Stomach (tissue), 9 donors: ENCODE measurements around the gene RALY. TPM values are rescaled to one million over a fixed set of nuclear protein-coding genes. Genes with fewer than 3 reads are reported as not detected.

Experiments
- DNase-seq, 2 donors: peaks; one replicate each; pipeline versions ENCODE4 v3.0.0 to v3.0.0-alpha.2; 2013 to 2019
- H3K27ac ChIP-seq, 5 donors: fragments of 200-600 bp in 4 of 5; sonication (generic) in 4 of 5; one replicate each; pipeline ENCODE4 v1.5.1; 2013 to 2019; ENCODE audit warnings: mild to moderate bottlenecking in 1 of 5, moderate library complexity in 1 of 5
- H3K27me3 ChIP-seq, 3 donors: fragments of 200-600 bp; sonication (generic); one replicate each; pipeline ENCODE4 v1.5.1; 2017 to 2019; ENCODE audit warnings: mixed run types in 1 of 3
- H3K36me3 ChIP-seq, 4 donors: fragments of 200-600 bp; sonication (generic); 1 replicate in 3 of 4; 2 replicates in 1 of 4; pipeline ENCODE4 v1.5.1; 2016 to 2019
- H3K4me1 ChIP-seq, 4 donors: fragments of 200-600 bp; sonication (generic); one replicate each; pipeline ENCODE4 v1.5.1; 2016 to 2019
- H3K4me3 ChIP-seq, 4 donors: fragments of 200-600 bp; sonication (generic) in 3 of 4; one replicate each; pipeline ENCODE4 v1.5.1; 2016 to 2019; ENCODE audit warnings: mild to moderate bottlenecking in 1 of 4
- H3K9me3 ChIP-seq, 4 donors: fragments of 200-600 bp; sonication (generic); one replicate each; pipeline ENCODE4 v1.5.1; 2016 to 2019
- EP300 ChIP-seq: sonication (generic); formaldehyde crosslinking; IDR thresholded peaks from one replicate; pipeline ENCODE4 v1.6.1; 2017; ENCODE audit warnings: antibody characterized with exemption
- POLR2A ChIP-seq, 4 donors: fragments of 450-650 bp; IDR thresholded peaks; one replicate each; pipeline ENCODE4 v1.6.1; 2016; ENCODE audit warnings: antibody characterized with exemption in 4 of 4, control low read depth in 2 of 4, mild to moderate bottlenecking in 1 of 4, moderate library complexity in 1 of 4
- POLR2AphosphoS5 ChIP-seq, 3 donors: sonication (generic); formaldehyde crosslinking; IDR thresholded peaks; one replicate each; pipeline ENCODE4 v1.6.1; 2016; ENCODE audit warnings: antibody characterized with exemption in 3 of 3
- WGBS, 5 donors: extraction: QIAGEN DNeasy Blood & Tissue Kit in 3 of 5; methylation state at CpG; one replicate each; pipeline versions ENCODE4 v1.1.5 to v1.1.7; 2013 to 2018; 5-methylcytosine and 5-hydroxymethylcytosine counted together
- intact Hi-C: fragments of 100-400 bp; cut with DNase I; formaldehyde crosslinking; loops from one replicate; pipeline ENCODE4 v1.15.1; 2023; ENCODE audit warnings: low total_unique reads
- polyA plus RNA-seq, 3 donors: library from polyadenylated mRNA; stranded (reverse); fragments of 200-250 nt; gene quantifications; one replicate each; pipeline ENCODE4 v1.2.3, GENCODE V29; 2013
- total RNA-seq, 5 donors: library from RNA; depleted of rRNA; stranded (reverse); fragments of >200 nt; gene quantifications; one replicate each; pipeline versions ENCODE4 v1.1.0 to v1.2.3, GENCODE V29; 2014 to 2016
- TF ChIP-seq, protein P1 (sequence below), 7 experiments: fragments of 450-650 bp in 4 of 7; fragments of 200-600 bp in 3 of 7; sonication (generic) in 3 of 7; IDR thresholded peaks; one replicate each; pipeline ENCODE4 v1.5.1; 2016 to 2019; ENCODE audit warnings: antibody characterized with exemption in 7 of 7, control low read depth in 2 of 7, mild to moderate bottlenecking in 1 of 7
- donor health status: healthy with polysubstance abuse.
- donor health status: Bipolar disorder and iron deficiency.
- donor health status: healthy.

Gene RALY
- total and polyA plus RNA-seq, 8 donors, result 21.6 to 389 (median 97.7) TPM

DNA sequence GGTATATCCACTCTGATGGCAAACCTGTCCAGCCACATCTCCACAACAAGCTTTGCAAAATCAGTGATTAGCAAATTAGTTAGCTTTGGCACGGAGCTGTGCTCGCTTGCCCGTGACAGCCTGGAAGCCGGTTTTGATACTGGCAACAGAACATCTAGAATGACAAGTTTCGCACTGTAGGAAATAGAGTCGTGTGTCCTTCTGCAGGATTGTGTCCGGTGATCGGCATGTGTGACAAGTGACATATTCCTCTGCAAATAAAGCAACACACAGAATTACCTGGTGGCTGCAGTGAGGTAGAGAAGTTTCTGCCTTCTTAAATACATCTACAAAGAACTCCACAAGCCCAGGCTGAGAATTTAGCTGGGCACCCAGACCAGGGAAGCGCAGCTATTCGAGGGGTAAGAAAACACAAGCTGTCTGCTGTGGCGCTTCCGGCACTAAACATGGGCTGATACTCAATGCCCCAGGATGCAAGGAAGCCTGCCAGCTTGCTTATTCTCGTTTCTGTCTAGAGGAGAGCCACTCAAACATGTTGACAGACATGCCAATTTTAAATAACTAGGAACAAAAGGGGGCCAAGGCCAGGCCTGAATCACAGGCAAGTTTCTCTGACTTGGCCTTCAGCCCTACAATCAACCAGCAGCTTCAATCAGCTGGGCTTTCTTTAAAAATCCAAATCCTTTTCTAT is 96.1 kb downstream of the RALY start:
- Histone ChIP-seq H3K4me3 (no peak overlapping the region), H3K9me3 (no peaks in the 10 kb centered on the region), H3K36me3 (peaks cover 67 to 100% (median 100%) of the 10 kb centered on the region in 4 donors), H3K27ac (peak overlapping the region in 1 of 5 donors; percentile 13), H3K27me3 (no peaks in the 10 kb centered on the region), H3K4me1 (peaks cover 3 to 12% (median 7%) of the 10 kb centered on the region in 4 donors)
- WGBS, 5 donors, result 30 to 67% (median 65%) methylated on average over 13 of the region's 13 CpGs
- TF ChIP-seq POLR2AphosphoS5 (IDR thresholded peaks at IDR 0.05), result no peak
- TF ChIP-seq, protein P1, sequence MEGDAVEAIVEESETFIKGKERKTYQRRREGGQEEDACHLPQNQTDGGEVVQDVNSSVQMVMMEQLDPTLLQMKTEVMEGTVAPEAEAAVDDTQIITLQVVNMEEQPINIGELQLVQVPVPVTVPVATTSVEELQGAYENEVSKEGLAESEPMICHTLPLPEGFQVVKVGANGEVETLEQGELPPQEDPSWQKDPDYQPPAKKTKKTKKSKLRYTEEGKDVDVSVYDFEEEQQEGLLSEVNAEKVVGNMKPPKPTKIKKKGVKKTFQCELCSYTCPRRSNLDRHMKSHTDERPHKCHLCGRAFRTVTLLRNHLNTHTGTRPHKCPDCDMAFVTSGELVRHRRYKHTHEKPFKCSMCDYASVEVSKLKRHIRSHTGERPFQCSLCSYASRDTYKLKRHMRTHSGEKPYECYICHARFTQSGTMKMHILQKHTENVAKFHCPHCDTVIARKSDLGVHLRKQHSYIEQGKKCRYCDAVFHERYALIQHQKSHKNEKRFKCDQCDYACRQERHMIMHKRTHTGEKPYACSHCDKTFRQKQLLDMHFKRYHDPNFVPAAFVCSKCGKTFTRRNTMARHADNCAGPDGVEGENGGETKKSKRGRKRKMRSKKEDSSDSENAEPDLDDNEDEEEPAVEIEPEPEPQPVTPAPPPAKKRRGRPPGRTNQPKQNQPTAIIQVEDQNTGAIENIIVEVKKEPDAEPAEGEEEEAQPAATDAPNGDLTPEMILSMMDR (IDR thresholded peaks at IDR 0.05), result no peak
- no peak for TF ChIP-seq EP300
- TF ChIP-seq POLR2A (IDR thresholded peaks at IDR 0.05), result no peak
- peak in 1 of 2 donors; percentile 43 for DNase-seq
- intact Hi-C loops, result no loop called here

DNA sequence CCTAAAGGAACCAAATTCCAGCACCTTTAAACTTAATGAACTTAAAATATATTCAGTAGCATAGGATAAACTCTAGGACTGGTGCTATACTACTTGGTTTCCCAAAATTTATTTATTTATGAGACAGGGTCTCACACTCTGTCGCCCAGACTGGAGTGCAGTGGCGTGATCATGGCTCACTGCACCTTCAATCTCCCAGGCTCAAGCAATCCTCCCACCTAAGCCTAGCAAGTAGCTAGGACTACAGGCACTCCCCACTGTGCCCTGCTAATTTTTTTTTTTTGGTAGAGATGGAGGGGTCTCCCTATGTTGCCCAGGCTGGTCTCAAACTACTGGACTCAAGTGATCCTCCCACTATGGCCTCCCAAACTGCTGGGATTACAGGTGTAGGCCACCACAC is 96.9 kb downstream of the RALY start:
- 91 to 97% (median 95%) methylated on average over 2 of the region's 2 CpGs for WGBS, 5 donors
- no peak for TF ChIP-seq POLR2A (IDR thresholded peaks at IDR 0.05)
- TF ChIP-seq EP300, result no peak
- TF ChIP-seq POLR2AphosphoS5 (IDR thresholded peaks at IDR 0.05), result no peak
- TF ChIP-seq, protein P1 (IDR thresholded peaks at IDR 0.05), result no peak
- no peak for DNase-seq
- no peak overlapping the region for H3K27ac ChIP-seq
- no peak overlapping the region for H3K4me3 ChIP-seq
- peaks cover 76 to 100% (median 100%) of the 10 kb centered on the region in 4 donors for H3K36me3 ChIP-seq
- H3K27me3 ChIP-seq, result no peaks in the 10 kb centered on the region
- intact Hi-C loops, result no loop called here
- H3K4me1 ChIP-seq, result peaks cover 3 to 12% (median 7%) of the 10 kb centered on the region in 4 donors
- H3K9me3 ChIP-seq, result no peaks in the 10 kb centered on the region

DNA sequence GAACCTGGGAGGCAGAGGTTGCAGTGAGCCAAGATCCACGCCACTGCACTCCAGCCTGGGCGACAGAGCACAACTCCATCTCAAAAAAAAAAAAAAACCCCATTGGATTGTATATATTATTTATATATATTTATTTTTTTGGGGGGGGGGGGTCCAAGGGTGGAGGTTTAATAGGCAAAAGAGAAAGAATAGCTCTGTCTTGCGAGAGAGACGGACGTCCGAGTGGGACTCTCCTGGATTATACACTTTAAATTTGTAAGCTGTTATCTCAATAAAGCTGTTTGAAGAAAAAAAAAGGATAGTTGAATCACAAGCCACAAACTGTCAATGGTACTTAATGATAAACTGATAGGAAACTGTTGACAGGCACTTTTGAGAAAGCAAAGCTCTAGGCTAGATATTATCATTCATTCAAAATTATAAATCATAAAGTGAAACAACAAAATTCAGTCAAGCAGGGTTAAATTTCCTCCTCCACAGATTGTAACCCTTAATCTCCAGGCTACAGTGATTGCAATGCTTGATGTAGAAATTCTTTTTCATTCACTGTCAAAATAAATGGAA is 98.0 kb downstream of the RALY start:
- no peak for TF ChIP-seq POLR2AphosphoS5 (IDR thresholded peaks at IDR 0.05)
- TF ChIP-seq POLR2A (IDR thresholded peaks at IDR 0.05), result no peak
- TF ChIP-seq EP300, result no peak
- TF ChIP-seq, protein P1 (IDR thresholded peaks at IDR 0.05), result no peak

DNA sequence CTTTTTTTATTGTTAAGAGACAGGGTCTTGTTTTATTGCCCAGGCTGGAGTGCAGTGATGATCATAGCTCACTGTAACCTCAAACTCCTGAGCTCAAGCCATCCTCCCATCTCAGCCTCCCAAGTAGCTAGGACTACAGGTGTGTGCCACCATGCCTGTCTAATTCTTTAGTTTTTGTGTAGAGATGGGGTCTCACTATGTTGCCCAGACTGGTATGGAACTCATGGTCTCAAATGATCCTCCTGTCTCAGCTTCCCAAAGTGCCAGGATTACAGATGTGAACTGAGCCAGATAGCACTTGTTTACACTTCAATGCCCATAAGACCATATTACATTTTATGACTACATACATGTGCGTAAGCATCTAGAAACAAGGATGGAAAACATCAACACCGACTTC is 100.2 kb downstream of the RALY start:
- WGBS, 5 donors, result 94 to 98% (median 97%) methylated on average over 2 of the region's 2 CpGs
- H3K9me3 ChIP-seq, result no peaks in the 10 kb centered on the region
- H3K27me3 ChIP-seq, result no peaks in the 10 kb centered on the region
- intact Hi-C loops, result no loop called here
- peaks cover 3 to 12% (median 7%) of the 10 kb centered on the region in 4 donors for H3K4me1 ChIP-seq
- no peak overlapping the region for H3K27ac ChIP-seq
- TF ChIP-seq POLR2A (IDR thresholded peaks at IDR 0.05) (no peak), EP300 (no peak), POLR2AphosphoS5 (IDR thresholded peaks at IDR 0.05) (no peak)
- TF ChIP-seq, protein P1 (IDR thresholded peaks at IDR 0.05), result no peak
- peaks cover 71 to 100% (median 100%) of the 10 kb centered on the region in 4 donors for H3K36me3 ChIP-seq
- H3K4me3 ChIP-seq, result no peak overlapping the region
- DNase-seq, result no peak

More for the DNA sequence above, 98.0 kb downstream of the RALY start:
- WGBS, 5 donors, result 89 to 95% (median 90%) methylated on average over 6 of the region's 6 CpGs
- peaks cover 3 to 12% (median 7%) of the 10 kb centered on the region in 4 donors for H3K4me1 ChIP-seq
- no peaks in the 10 kb centered on the region for H3K27me3 ChIP-seq
- no peak for DNase-seq
- H3K36me3 ChIP-seq, result peaks cover 82 to 100% (median 100%) of the 10 kb centered on the region in 4 donors
- H3K4me3 ChIP-seq, result no peak overlapping the region
- H3K27ac ChIP-seq, result no peak overlapping the region
- intact Hi-C loops, result no loop called here
- H3K9me3 ChIP-seq, result no peaks in the 10 kb centered on the region
